ENCODE data around the gene SNED1.

Gene SNED1

GRCh38 chr2:241040081-241040803 is 41.8 kb downstream of the SNED1 start:
- Histone ChIP-seq H3K4me2 (ENCODE audit: low read depth, low read length) (no peak overlapping the region), H2AFZ (ENCODE audit: low read length) (no peak overlapping the region), H3F3A (ENCODE audit: insufficient read depth, low read length) (no peaks in the 10 kb centered on the region), H3K4me3 (ENCODE audit: low read length) (no peak overlapping the region), H3K9ac (ENCODE audit: low read length) (no peak overlapping the region), H3K79me2 (ENCODE audit: low read length) (no peaks in the 10 kb centered on the region), H3K27ac (ENCODE audit: low read length) (no peak overlapping the region), H3K27me3 (replicated peaks; ENCODE audit: insufficient read depth, low read length) (no peaks in the 10 kb centered on the region), H3K36me3 (replicated peaks; ENCODE audit: insufficient read depth, low read length) (no peaks in the 10 kb centered on the region), H3K4me1 (ENCODE audit: low read length) (no peaks in the 10 kb centered on the region), H4K20me1 (ENCODE audit: insufficient read depth, low read length) (no peaks in the 10 kb centered on the region), H3K9me3 (replicated peaks; ENCODE audit: insufficient read depth, low read length) (no peaks in the 10 kb centered on the region), H3K9me2 (replicated peaks; ENCODE audit: insufficient read depth, low read length) (no peaks in the 10 kb centered on the region)
- TF ChIP-seq CTCF (IDR thresholded peaks at IDR 0.05; ENCODE audit: low read length): no peak
- no peak for TF ChIP-seq EZH2 (optimal IDR thresholded peaks at IDR 0.05; ENCODE audit: low read depth, low read length)
- no peak for TF ChIP-seq EZH2phosphoT487 (IDR thresholded peaks at IDR 0.05; ENCODE audit: low read length)
- no peak for DNase-seq

- Histone ChIP-seq H3K27me3 (replicated peaks; ENCODE audit: insufficient read depth, low read length) (no peaks in the 10 kb centered on the region), H3K4me3 (ENCODE audit: low read length) (no peak overlapping the region), H3K27ac (ENCODE audit: low read length) (no peak overlapping the region), H3F3A (ENCODE audit: insufficient read depth, low read length) (no peaks in the 10 kb centered on the region), H4K20me1 (ENCODE audit: insufficient read depth, low read length) (no peaks in the 10 kb centered on the region), H3K9ac (ENCODE audit: low read length) (no peak overlapping the region), H2AFZ (ENCODE audit: low read length) (no peak overlapping the region), H3K4me2 (ENCODE audit: low read depth, low read length) (no peak overlapping the region), H3K4me1 (ENCODE audit: low read length) (no peaks in the 10 kb centered on the region), H3K9me2 (replicated peaks; ENCODE audit: insufficient read depth, low read length) (no peaks in the 10 kb centered on the region), H3K79me2 (ENCODE audit: low read length) (no peaks in the 10 kb centered on the region), H3K9me3 (replicated peaks; ENCODE audit: insufficient read depth, low read length) (no peaks in the 10 kb centered on the region), H3K36me3 (replicated peaks; ENCODE audit: insufficient read depth, low read length) (no peaks in the 10 kb centered on the region)
- TF ChIP-seq EZH2phosphoT487 (IDR thresholded peaks at IDR 0.05; ENCODE audit: low read length) (no peak), CTCF (IDR thresholded peaks at IDR 0.05; ENCODE audit: low read length) (no peak)
- no peak for DNase-seq
These were observed 43.3 kb downstream of the SNED1 start for GRCh38 chr2:241041589-241042158.

GRCh38 chr2:241043581-241043980 is 45.2 kb downstream of the SNED1 start:
- Histone ChIP-seq H3K27ac (ENCODE audit: low read length) (no peak overlapping the region), H3K4me3 (ENCODE audit: low read length) (no peak overlapping the region), H3K79me2 (ENCODE audit: low read length) (no peaks in the 10 kb centered on the region), H3K4me1 (ENCODE audit: low read length) (no peaks in the 10 kb centered on the region), H3F3A (ENCODE audit: insufficient read depth, low read length) (no peaks in the 10 kb centered on the region), H3K9ac (ENCODE audit: low read length) (no peak overlapping the region), H3K9me2 (replicated peaks; ENCODE audit: insufficient read depth, low read length) (no peaks in the 10 kb centered on the region), H3K4me2 (ENCODE audit: low read depth, low read length) (no peak overlapping the region), H2AFZ (ENCODE audit: low read length) (no peak overlapping the region), H3K36me3 (replicated peaks; ENCODE audit: insufficient read depth, low read length) (no peaks in the 10 kb centered on the region), H4K20me1 (ENCODE audit: insufficient read depth, low read length) (no peaks in the 10 kb centered on the region), H3K9me3 (replicated peaks; ENCODE audit: insufficient read depth, low read length) (no peaks in the 10 kb centered on the region), H3K27me3 (replicated peaks; ENCODE audit: insufficient read depth, low read length) (no peaks in the 10 kb centered on the region)
- TF ChIP-seq EZH2 (optimal IDR thresholded peaks at IDR 0.05; ENCODE audit: low read depth, low read length) (no peak), EZH2phosphoT487 (IDR thresholded peaks at IDR 0.05; ENCODE audit: low read length) (no peak), CTCF (IDR thresholded peaks at IDR 0.05; ENCODE audit: low read length) (no peak)
- no peak for DNase-seq
